H1 (cell line): ENCODE measurements around the gene ARHGAP15. TPM values are rescaled to one million over a fixed set of nuclear protein-coding genes. Genes with fewer than 3 reads are reported as not detected.

Experiments
- BACH1 ChIP-seq: IDR thresholded peaks from 2 replicates; pipeline ENCODE4 v1.6.1; 2012; ENCODE audit warnings: low read length, improper control_type of control experiment
- CEBPB ChIP-seq: IDR thresholded peaks from 2 replicates; pipeline ENCODE4 v1.6.1; 2012; ENCODE audit warnings: low read depth, low read length
- CHD2 ChIP-seq: IDR thresholded peaks from 2 replicates; pipeline ENCODE4 v1.6.1; 2012; ENCODE audit warnings: low read length, improper control_type of control experiment
- EGR1 ChIP-seq: IDR thresholded peaks from 2 replicates; pipeline ENCODE4 v1.6.1; 2011; ENCODE audit warnings: low read depth, low read length, borderline replicate concordance
- EZH2 ChIP-seq: fragments of 200-600 bp; sonication (generic); IDR thresholded peaks from 2 replicates; pipeline ENCODE4 v1.7.1; 2012; ENCODE audit warnings: low read depth, mild to moderate bottlenecking, moderate library complexity, low read length, inconsistent platforms; ENCODE audit not compliant: severe bottlenecking
- GTF2F1 ChIP-seq: IDR thresholded peaks from 2 replicates; pipeline ENCODE4 v1.6.1; 2012; ENCODE audit warnings: low read depth, low read length, improper control_type of control experiment, borderline replicate concordance
- JUN ChIP-seq: IDR thresholded peaks from 2 replicates; pipeline ENCODE4 v1.6.1; 2011; ENCODE audit warnings: low read depth, mild to moderate bottlenecking, improper control_type of control experiment, low read length
- POLR2A ChIP-seq, 2 experiments: IDR thresholded peaks; 1 replicate in 1 of 2; 2 replicates in 1 of 2; pipeline ENCODE4 v1.6.1; 2011; ENCODE audit warnings: low read depth in 2 of 2, low read length in 2 of 2, mild to moderate bottlenecking in 2 of 2; ENCODE audit errors: control extremely low read depth in 1 of 2
- POLR2AphosphoS5 ChIP-seq: IDR thresholded peaks from 2 replicates; pipeline ENCODE4 v1.6.1; 2011; ENCODE audit warnings: low read depth, low read length
- SIX5 ChIP-seq: IDR thresholded peaks from 2 replicates; pipeline ENCODE4 v1.6.1; 2011; ENCODE audit warnings: mild to moderate bottlenecking, low read depth, low read length
- TEAD4 ChIP-seq: IDR thresholded peaks from 2 replicates; pipeline ENCODE4 v1.6.1; 2012; ENCODE audit warnings: low read depth, low read length, inconsistent platforms, mixed read lengths
- polyA plus RNA-seq, 7 experiments: library from polyadenylated mRNA; depleted of rRNA in 3 of 7; stranded (reverse) in 5 of 7; unstranded in 2 of 7; fragments of >200 nt in 5 of 7; fragments of 200-250 nt in 2 of 7; gene quantifications; 1 replicate in 5 of 7; 2 replicates in 1 of 7; 4 replicates in 1 of 7; pipeline versions ENCODE4 v1.2.1 to v1.2.3, GENCODE V29; 2011 to 2013; ENCODE audit warnings: missing spikeins in 2 of 7, mixed read lengths in 2 of 7
- total RNA-seq: library from RNA; stranded (reverse); fragmentation: NEBNext Ultra II Directional; extraction: Animal tissue kit (Norgen Biotek cat#: 25700); gene quantifications from 2 replicates; pipeline ENCODE4 v1.2.1, GENCODE V29; 2021
- TF ChIP-seq, protein P1 (sequence below): fragments of 300-600 bp; sonication (generic); IDR thresholded peaks from 2 replicates; pipeline ENCODE4 v1.7.1; 2012; ENCODE audit warnings: low read length, moderate library complexity, mild to moderate bottlenecking, inconsistent platforms; ENCODE audit not compliant: insufficient replicate concordance
- TF ChIP-seq, protein P2 (sequence below): IDR thresholded peaks from 2 replicates; pipeline ENCODE4 v1.6.1; 2011; ENCODE audit warnings: low read depth, mild to moderate bottlenecking, low read length; ENCODE audit not compliant: insufficient read depth

ARHGAP15 gene
- total and polyA plus RNA-seq, 2 of the 8 experiments (the other 6 are each of a cell fraction or from before 2014, with no cell fraction given) = not detected

DNA sequence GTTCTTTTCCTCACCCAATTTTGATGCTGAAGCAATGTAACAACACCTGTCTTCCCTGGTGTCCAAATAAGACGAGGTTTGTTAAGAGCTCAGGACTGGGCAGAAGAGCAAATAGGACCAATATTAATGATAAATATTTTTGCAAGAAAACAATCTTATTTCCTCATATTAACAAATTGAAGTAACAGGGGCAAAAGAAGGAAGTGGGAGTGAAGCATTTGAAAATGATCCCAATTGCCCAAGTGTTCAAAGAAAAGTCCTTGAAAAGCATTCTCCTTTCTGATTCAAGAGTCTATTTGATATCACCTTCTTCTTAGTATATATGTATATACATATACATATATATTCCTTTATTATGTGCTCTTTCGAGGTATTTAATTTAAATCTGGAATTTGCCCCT, 418.8 kb downstream of the ARHGAP15 start (continued):
- TF ChIP-seq, protein P1, sequence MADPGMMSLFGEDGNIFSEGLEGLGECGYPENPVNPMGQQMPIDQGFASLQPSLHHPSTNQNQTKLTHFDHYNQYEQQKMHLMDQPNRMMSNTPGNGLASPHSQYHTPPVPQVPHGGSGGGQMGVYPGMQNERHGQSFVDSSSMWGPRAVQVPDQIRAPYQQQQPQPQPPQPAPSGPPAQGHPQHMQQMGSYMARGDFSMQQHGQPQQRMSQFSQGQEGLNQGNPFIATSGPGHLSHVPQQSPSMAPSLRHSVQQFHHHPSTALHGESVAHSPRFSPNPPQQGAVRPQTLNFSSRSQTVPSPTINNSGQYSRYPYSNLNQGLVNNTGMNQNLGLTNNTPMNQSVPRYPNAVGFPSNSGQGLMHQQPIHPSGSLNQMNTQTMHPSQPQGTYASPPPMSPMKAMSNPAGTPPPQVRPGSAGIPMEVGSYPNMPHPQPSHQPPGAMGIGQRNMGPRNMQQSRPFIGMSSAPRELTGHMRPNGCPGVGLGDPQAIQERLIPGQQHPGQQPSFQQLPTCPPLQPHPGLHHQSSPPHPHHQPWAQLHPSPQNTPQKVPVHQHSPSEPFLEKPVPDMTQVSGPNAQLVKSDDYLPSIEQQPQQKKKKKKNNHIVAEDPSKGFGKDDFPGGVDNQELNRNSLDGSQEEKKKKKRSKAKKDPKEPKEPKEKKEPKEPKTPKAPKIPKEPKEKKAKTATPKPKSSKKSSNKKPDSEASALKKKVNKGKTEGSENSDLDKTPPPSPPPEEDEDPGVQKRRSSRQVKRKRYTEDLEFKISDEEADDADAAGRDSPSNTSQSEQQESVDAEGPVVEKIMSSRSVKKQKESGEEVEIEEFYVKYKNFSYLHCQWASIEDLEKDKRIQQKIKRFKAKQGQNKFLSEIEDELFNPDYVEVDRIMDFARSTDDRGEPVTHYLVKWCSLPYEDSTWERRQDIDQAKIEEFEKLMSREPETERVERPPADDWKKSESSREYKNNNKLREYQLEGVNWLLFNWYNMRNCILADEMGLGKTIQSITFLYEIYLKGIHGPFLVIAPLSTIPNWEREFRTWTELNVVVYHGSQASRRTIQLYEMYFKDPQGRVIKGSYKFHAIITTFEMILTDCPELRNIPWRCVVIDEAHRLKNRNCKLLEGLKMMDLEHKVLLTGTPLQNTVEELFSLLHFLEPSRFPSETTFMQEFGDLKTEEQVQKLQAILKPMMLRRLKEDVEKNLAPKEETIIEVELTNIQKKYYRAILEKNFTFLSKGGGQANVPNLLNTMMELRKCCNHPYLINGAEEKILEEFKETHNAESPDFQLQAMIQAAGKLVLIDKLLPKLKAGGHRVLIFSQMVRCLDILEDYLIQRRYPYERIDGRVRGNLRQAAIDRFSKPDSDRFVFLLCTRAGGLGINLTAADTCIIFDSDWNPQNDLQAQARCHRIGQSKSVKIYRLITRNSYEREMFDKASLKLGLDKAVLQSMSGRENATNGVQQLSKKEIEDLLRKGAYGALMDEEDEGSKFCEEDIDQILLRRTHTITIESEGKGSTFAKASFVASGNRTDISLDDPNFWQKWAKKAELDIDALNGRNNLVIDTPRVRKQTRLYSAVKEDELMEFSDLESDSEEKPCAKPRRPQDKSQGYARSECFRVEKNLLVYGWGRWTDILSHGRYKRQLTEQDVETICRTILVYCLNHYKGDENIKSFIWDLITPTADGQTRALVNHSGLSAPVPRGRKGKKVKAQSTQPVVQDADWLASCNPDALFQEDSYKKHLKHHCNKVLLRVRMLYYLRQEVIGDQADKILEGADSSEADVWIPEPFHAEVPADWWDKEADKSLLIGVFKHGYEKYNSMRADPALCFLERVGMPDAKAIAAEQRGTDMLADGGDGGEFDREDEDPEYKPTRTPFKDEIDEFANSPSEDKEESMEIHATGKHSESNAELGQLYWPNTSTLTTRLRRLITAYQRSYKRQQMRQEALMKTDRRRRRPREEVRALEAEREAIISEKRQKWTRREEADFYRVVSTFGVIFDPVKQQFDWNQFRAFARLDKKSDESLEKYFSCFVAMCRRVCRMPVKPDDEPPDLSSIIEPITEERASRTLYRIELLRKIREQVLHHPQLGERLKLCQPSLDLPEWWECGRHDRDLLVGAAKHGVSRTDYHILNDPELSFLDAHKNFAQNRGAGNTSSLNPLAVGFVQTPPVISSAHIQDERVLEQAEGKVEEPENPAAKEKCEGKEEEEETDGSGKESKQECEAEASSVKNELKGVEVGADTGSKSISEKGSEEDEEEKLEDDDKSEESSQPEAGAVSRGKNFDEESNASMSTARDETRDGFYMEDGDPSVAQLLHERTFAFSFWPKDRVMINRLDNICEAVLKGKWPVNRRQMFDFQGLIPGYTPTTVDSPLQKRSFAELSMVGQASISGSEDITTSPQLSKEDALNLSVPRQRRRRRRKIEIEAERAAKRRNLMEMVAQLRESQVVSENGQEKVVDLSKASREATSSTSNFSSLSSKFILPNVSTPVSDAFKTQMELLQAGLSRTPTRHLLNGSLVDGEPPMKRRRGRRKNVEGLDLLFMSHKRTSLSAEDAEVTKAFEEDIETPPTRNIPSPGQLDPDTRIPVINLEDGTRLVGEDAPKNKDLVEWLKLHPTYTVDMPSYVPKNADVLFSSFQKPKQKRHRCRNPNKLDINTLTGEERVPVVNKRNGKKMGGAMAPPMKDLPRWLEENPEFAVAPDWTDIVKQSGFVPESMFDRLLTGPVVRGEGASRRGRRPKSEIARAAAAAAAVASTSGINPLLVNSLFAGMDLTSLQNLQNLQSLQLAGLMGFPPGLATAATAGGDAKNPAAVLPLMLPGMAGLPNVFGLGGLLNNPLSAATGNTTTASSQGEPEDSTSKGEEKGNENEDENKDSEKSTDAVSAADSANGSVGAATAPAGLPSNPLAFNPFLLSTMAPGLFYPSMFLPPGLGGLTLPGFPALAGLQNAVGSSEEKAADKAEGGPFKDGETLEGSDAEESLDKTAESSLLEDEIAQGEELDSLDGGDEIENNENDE = no peak
- no peak for TF ChIP-seq CHD2
- TF ChIP-seq EGR1 = no peak
- TF ChIP-seq, protein P2, sequence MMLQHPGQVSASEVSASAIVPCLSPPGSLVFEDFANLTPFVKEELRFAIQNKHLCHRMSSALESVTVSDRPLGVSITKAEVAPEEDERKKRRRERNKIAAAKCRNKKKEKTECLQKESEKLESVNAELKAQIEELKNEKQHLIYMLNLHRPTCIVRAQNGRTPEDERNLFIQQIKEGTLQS = no peak
- no peak for TF ChIP-seq SIX5
- TF ChIP-seq TEAD4 = no peak
- TF ChIP-seq EZH2 = no peak
- no peak for TF ChIP-seq JUN
- TF ChIP-seq CEBPB = no peak
- TF ChIP-seq POLR2AphosphoS5 = no peak
- TF ChIP-seq POLR2A (IDR thresholded peaks at IDR 0.05; ENCODE audit: control extremely low read depth in 1 of 2, low read depth in 2 of 2, low read length in 2 of 2) = no peak
- TF ChIP-seq GTF2F1 = no peak
- no peak for TF ChIP-seq BACH1
